Suprapubic skin (tissue), 3 donors: ENCODE data around the gene PNMA1.

Experiments used
- EP300 ChIP-seq: sonication (generic); formaldehyde crosslinking; IDR thresholded peaks from one replicate; pipeline ENCODE4 v1.6.1; 2017; ENCODE audit warnings: antibody characterized with exemption
- POLR2A ChIP-seq, 2 donors: fragments of 450-650 bp; IDR thresholded peaks; one replicate each; pipeline ENCODE4 v1.6.1; 2017; ENCODE audit warnings: antibody characterized with exemption in 2 of 2, mild to moderate bottlenecking in 2 of 2, moderate library complexity in 2 of 2
- TF ChIP-seq, protein P1 (sequence below), 2 donors: fragments of 200-600 bp in 1 of 2; fragments of 450-650 bp in 1 of 2; sonication (generic) in 1 of 2; IDR thresholded peaks; one replicate each; pipeline ENCODE4 v1.5.1; 2016 to 2019; ENCODE audit warnings: antibody characterized with exemption in 2 of 2, mild to moderate bottlenecking in 1 of 2, moderate library complexity in 1 of 2

DNA sequence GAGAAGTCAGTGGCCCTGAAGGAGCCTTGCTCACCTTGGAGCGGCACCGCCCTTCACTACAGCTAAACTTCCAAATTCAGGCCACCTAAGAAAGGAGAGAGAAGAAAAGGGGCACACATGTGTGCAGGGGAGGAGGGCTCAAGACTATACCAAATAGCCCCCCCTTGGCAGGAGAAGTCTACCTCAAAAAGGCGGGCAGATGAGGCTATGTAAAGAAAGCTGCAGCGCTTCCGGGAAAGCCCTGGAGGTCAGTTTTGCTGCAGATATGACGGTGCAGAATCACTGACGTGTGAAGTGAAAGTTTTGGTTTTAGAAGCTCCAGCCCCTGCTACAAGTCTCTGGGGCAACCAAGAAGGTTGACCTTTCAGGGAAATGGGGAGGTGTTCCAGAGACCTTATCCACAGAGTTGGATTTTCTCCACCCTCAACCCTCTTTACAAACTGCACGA is 48.2 kb upstream of the PNMA1 start:
- no peak for TF ChIP-seq POLR2A (IDR thresholded peaks at IDR 0.05)
- TF ChIP-seq, protein P1, sequence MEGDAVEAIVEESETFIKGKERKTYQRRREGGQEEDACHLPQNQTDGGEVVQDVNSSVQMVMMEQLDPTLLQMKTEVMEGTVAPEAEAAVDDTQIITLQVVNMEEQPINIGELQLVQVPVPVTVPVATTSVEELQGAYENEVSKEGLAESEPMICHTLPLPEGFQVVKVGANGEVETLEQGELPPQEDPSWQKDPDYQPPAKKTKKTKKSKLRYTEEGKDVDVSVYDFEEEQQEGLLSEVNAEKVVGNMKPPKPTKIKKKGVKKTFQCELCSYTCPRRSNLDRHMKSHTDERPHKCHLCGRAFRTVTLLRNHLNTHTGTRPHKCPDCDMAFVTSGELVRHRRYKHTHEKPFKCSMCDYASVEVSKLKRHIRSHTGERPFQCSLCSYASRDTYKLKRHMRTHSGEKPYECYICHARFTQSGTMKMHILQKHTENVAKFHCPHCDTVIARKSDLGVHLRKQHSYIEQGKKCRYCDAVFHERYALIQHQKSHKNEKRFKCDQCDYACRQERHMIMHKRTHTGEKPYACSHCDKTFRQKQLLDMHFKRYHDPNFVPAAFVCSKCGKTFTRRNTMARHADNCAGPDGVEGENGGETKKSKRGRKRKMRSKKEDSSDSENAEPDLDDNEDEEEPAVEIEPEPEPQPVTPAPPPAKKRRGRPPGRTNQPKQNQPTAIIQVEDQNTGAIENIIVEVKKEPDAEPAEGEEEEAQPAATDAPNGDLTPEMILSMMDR (IDR thresholded peaks at IDR 0.05) = no peak
- TF ChIP-seq EP300 = no peak
